H1 (cell line): Measurements from ENCODE around the gene TTLL5. TPM values are rescaled to one million over a fixed set of nuclear protein-coding genes. Genes with fewer than 3 reads are reported as not detected.

Source experiments
- CTCF ChIA-PET: fragments of 300-600 bp; sonication (Branson Sonifier 250); formaldehyde crosslinking; loops from one replicate; lab custom pipeline; 2021; ENCODE audit not compliant: partially characterized antibody; lab: Charles Lee
- POLR2A ChIA-PET: fragments of 300-600 bp; sonication (Branson Sonifier 250); formaldehyde crosslinking; loops from one replicate; lab custom pipeline; 2021; ENCODE audit warnings: inconsistent platforms; ENCODE audit not compliant: partially characterized antibody; lab: Charles Lee
- DNase-seq, 2 experiments: peaks; one replicate each; pipeline versions ENCODE4 v3.0.0 to v3.0.0-alpha.2; 2010 to 2022; ENCODE audit warnings: low spot score in 2 of 2, low read depth in 1 of 2, mixed read lengths in 1 of 2
- FAIRE-seq: peaks from 2 replicates; lab custom pipeline; 2011; peaks lifted over from hg19 to GRCh38; lab: Jason Lieb, UNC
- H2AFZ ChIP-seq: 2 replicates; pipeline ENCODE4 v1.8.1; 2012; ENCODE audit warnings: low read length, inconsistent platforms
- H2AK5ac ChIP-seq: 2 replicates; pipeline ENCODE4 v1.6.1; 2013; ENCODE audit warnings: low read depth, low read length
- H2BK120ac ChIP-seq: replicated peaks from 2 replicates; pipeline ENCODE3; 2013; ENCODE audit warnings: low read depth, low read length, inconsistent platforms
- H2BK12ac ChIP-seq: 2 replicates; pipeline ENCODE4 v1.6.1; 2013; ENCODE audit warnings: low read depth, low read length
- H2BK15ac ChIP-seq: 2 replicates; pipeline ENCODE4 v1.6.1; 2013; ENCODE audit warnings: low read length
- H2BK20ac ChIP-seq: 2 replicates; pipeline ENCODE4 v1.6.1; 2013; ENCODE audit warnings: low read length
- H2BK5ac ChIP-seq: 2 replicates; pipeline ENCODE4 v1.6.1; 2013; ENCODE audit warnings: low read depth, low read length
- H3K14ac ChIP-seq: 2 replicates; pipeline ENCODE4 v1.6.1; 2013; ENCODE audit warnings: inconsistent platforms; ENCODE audit not compliant: insufficient read length
- H3K18ac ChIP-seq: 2 replicates; pipeline ENCODE4 v1.6.1; 2013; ENCODE audit warnings: low read length; ENCODE audit errors: extremely low read depth
- H3K23ac ChIP-seq: 2 replicates; pipeline ENCODE4 v1.6.1; 2013; ENCODE audit warnings: inconsistent platforms; ENCODE audit not compliant: insufficient read length
- H3K23me2 ChIP-seq: 2 replicates; pipeline ENCODE4 v1.6.1; 2013; ENCODE audit warnings: low read depth, low read length
- H3K27ac ChIP-seq: 2 replicates; pipeline ENCODE4 v1.6.1; 2011; ENCODE audit warnings: low read depth, low read length, inconsistent platforms
- H3K27me3 ChIP-seq, 4 experiments: replicated peaks in 1 of 4; 1 replicate in 1 of 4; 2 replicates in 3 of 4; pipeline versions ENCODE4 v1.6.1 to v1.8.1; 2011 to 2013; ENCODE audit warnings: low read length in 3 of 4, mild to moderate bottlenecking in 3 of 4, inconsistent platforms in 2 of 4, mixed read lengths in 2 of 4, moderate library complexity in 1 of 4; ENCODE audit not compliant: control insufficient read depth in 3 of 4, insufficient read depth in 3 of 4; ENCODE audit errors: extremely low read depth in 1 of 4
- H3K36me3 ChIP-seq, 4 experiments: 2 replicates each; pipeline versions ENCODE4 v1.6.1 to v1.8.1; 2011 to 2013; ENCODE audit warnings: mild to moderate bottlenecking in 4 of 4, low read length in 3 of 4, moderate library complexity in 2 of 4, control low read depth in 1 of 4, inconsistent platforms in 1 of 4; ENCODE audit not compliant: insufficient read depth in 4 of 4, control insufficient read depth in 2 of 4
- H3K4ac ChIP-seq: replicated peaks from 2 replicates; pipeline ENCODE3; 2013; ENCODE audit warnings: low read length, low read depth, mixed read lengths, inconsistent platforms; ENCODE audit not compliant: insufficient read length
- H3K4me1 ChIP-seq, 4 experiments: replicated peaks in 1 of 4; 1 replicate in 1 of 4; 2 replicates in 3 of 4; pipeline versions ENCODE4 v1.6.1 to v1.8.1; 2011 to 2013; ENCODE audit warnings: low read length in 3 of 4, inconsistent platforms in 2 of 4, mixed read lengths in 1 of 4; ENCODE audit not compliant: insufficient read depth in 4 of 4, control insufficient read depth in 3 of 4
- H3K4me2 ChIP-seq, 2 experiments: 2 replicates each; pipeline versions ENCODE4 v1.6.1 to v1.8.1; 2011 to 2013; ENCODE audit warnings: low read depth in 2 of 2, low read length in 2 of 2, control low read depth in 1 of 2, inconsistent platforms in 1 of 2, mild to moderate bottlenecking in 1 of 2; ENCODE audit not compliant: insufficient read depth in 1 of 2
- H3K4me3 ChIP-seq, 4 experiments: fragments of 200-600, 300-600 bp in 1 of 4; sonication (generic), shearing (Covaris generic), sonication (Bioruptor Twin) in 1 of 4; 2 replicates each; pipeline versions ENCODE4 v1.5.1 to v1.8.1; 2011 to 2016; ENCODE audit warnings: low read length in 4 of 4, low read depth in 3 of 4, control low read depth in 2 of 4, inconsistent platforms in 2 of 4, mild to moderate bottlenecking in 2 of 4, mixed read lengths in 1 of 4, moderate library complexity in 1 of 4; ENCODE audit not compliant: insufficient read depth in 2 of 4; ENCODE audit errors: extremely low read depth in 1 of 4
- H3K56ac ChIP-seq: replicated peaks from 2 replicates; pipeline ENCODE3; 2013; ENCODE audit warnings: low read depth, mild to moderate bottlenecking, mixed read lengths, low read length, inconsistent platforms; ENCODE audit not compliant: insufficient read length
- H3K79me1 ChIP-seq: 2 replicates; pipeline ENCODE4 v1.6.1; 2013; ENCODE audit warnings: low read depth, low read length, control low read depth
- H3K79me2 ChIP-seq, 2 experiments: 2 replicates each; pipeline versions ENCODE4 v1.6.1 to v1.8.1; 2012 to 2013; ENCODE audit warnings: low read length in 2 of 2, mild to moderate bottlenecking in 2 of 2, inconsistent platforms in 1 of 2; ENCODE audit not compliant: insufficient read depth in 2 of 2, control insufficient read depth in 1 of 2
- H3K9ac ChIP-seq, 4 experiments: replicated peaks in 1 of 4; 1 replicate in 1 of 4; 2 replicates in 3 of 4; pipeline versions ENCODE4 v1.6.1 to v1.8.1; 2011 to 2013; ENCODE audit warnings: low read depth in 3 of 4, low read length in 3 of 4, control low read depth in 2 of 4, mild to moderate bottlenecking in 2 of 4, moderate library complexity in 2 of 4, inconsistent platforms in 1 of 4; ENCODE audit errors: extremely low read depth in 1 of 4
- H3K9me3 ChIP-seq, 2 experiments: 2 replicates each; pipeline versions ENCODE4 v1.6.1 to v1.8.1; 2012 to 2013; ENCODE audit warnings: mild to moderate bottlenecking in 2 of 2, moderate library complexity in 2 of 2, control low read depth in 1 of 2, inconsistent platforms in 1 of 2, low read depth in 1 of 2, low read length in 1 of 2, mixed read lengths in 1 of 2; ENCODE audit not compliant: insufficient read depth in 2 of 2
- H4K20me1 ChIP-seq, 2 experiments: replicated peaks in 1 of 2; 2 replicates each; pipeline versions ENCODE3 to v1.8.1; 2011 to 2013; ENCODE audit warnings: inconsistent platforms in 2 of 2, low read length in 2 of 2, mild to moderate bottlenecking in 1 of 2; ENCODE audit not compliant: insufficient read depth in 2 of 2, control insufficient read depth in 1 of 2
- H4K5ac ChIP-seq: 2 replicates; pipeline ENCODE4 v1.6.1; 2013; ENCODE audit warnings: low read length, low read depth, mixed read lengths, inconsistent platforms; ENCODE audit not compliant: insufficient read length
- H4K8ac ChIP-seq: 2 replicates; pipeline ENCODE4 v1.8.0; 2013; ENCODE audit warnings: mild to moderate bottlenecking, moderate library complexity, low read length, inconsistent platforms; ENCODE audit not compliant: insufficient read depth; ENCODE audit errors: extremely low read depth
- H4K91ac ChIP-seq: replicated peaks from 2 replicates; pipeline ENCODE3; 2013; ENCODE audit warnings: low read length, mixed read lengths, inconsistent platforms; ENCODE audit not compliant: insufficient read length
- CHD1 ChIP-seq: IDR thresholded peaks from 2 replicates; pipeline ENCODE4 v1.6.1; 2012; ENCODE audit warnings: low read depth, low read length, improper control_type of control experiment
- CTCF ChIP-seq, 3 experiments: IDR thresholded peaks; 1 replicate in 2 of 3; 2 replicates in 1 of 3; pipeline versions ENCODE4 v1.5.1 to v1.6.1; 2011; ENCODE audit warnings: low read length in 3 of 3, mild to moderate bottlenecking in 3 of 3, inconsistent platforms in 2 of 3, low read depth in 1 of 3, moderate library complexity in 1 of 3; ENCODE audit not compliant: insufficient read depth in 1 of 3; ENCODE audit errors: control extremely low read depth in 1 of 3
- EZH2 ChIP-seq: fragments of 200-600 bp; sonication (generic); IDR thresholded peaks from 2 replicates; pipeline ENCODE4 v1.7.1; 2012; ENCODE audit warnings: low read depth, mild to moderate bottlenecking, moderate library complexity, low read length, inconsistent platforms; ENCODE audit not compliant: severe bottlenecking
- JUND ChIP-seq: IDR thresholded peaks from 2 replicates; pipeline ENCODE4 v1.6.1; 2011; ENCODE audit warnings: mild to moderate bottlenecking, improper control_type of control experiment, low read length
- SAP30 ChIP-seq: fragments of 300-600 bp; sonication (generic); IDR thresholded peaks from 2 replicates; pipeline ENCODE4 v1.7.1; 2012; ENCODE audit warnings: low read length, moderate library complexity, mild to moderate bottlenecking, inconsistent platforms; ENCODE audit not compliant: insufficient read depth, insufficient replicate concordance
- SP2 ChIP-seq: IDR thresholded peaks from 2 replicates; pipeline ENCODE4 v1.6.1; 2012; ENCODE audit warnings: mild to moderate bottlenecking, low read length, inconsistent platforms
- SRF ChIP-seq: IDR thresholded peaks from 2 replicates; pipeline ENCODE4 v1.6.1; 2011; ENCODE audit warnings: mild to moderate bottlenecking, low read depth, low read length, moderate library complexity
- TAF7 ChIP-seq: optimal IDR thresholded peaks from 2 replicates; pipeline ENCODE3; 2011; ENCODE audit warnings: low read depth, mild to moderate bottlenecking, inconsistent platforms, low read length, moderate library complexity, borderline replicate concordance
- WGBS, 2 experiments: shearing (Covaris generic) in 1 of 2; methylation state at CpG; one replicate each; pipeline versions ENCODE4 v1.1.6 to v1.1.7; 2013 to 2015; ENCODE audit warnings: low lambda C conversion rate in 2 of 2, mixed read lengths in 2 of 2, inconsistent platforms in 1 of 2, low coverage in 1 of 2, missing lambda C conversion rate in 1 of 2; ENCODE audit not compliant: insufficient replicate concordance in 2 of 2, insufficient coverage in 1 of 2, insufficient read length in 1 of 2; ENCODE audit errors: extremely low coverage in 1 of 2, missing lambda C conversion rate in 1 of 2; 5-methylcytosine and 5-hydroxymethylcytosine counted together
- polyA plus RNA-seq, 7 experiments: library from polyadenylated mRNA; depleted of rRNA in 3 of 7; stranded (reverse) in 5 of 7; unstranded in 2 of 7; fragments of >200 nt in 5 of 7; fragments of 200-250 nt in 2 of 7; gene quantifications; 1 replicate in 5 of 7; 2 replicates in 1 of 7; 4 replicates in 1 of 7; pipeline versions ENCODE4 v1.2.1 to v1.2.3, GENCODE V29; 2011 to 2013; ENCODE audit warnings: missing spikeins in 2 of 7, mixed read lengths in 2 of 7
- total RNA-seq: library from RNA; stranded (reverse); fragmentation: NEBNext Ultra II Directional; extraction: Animal tissue kit (Norgen Biotek cat#: 25700); gene quantifications from 2 replicates; pipeline ENCODE4 v1.2.1, GENCODE V29; 2021

The TTLL5 gene
- total and polyA plus RNA-seq, 2 of the 8 experiments (the other 6 are each of a cell fraction or from before 2014, with no cell fraction given), result 16.1 to 45.9 TPM

DNA sequence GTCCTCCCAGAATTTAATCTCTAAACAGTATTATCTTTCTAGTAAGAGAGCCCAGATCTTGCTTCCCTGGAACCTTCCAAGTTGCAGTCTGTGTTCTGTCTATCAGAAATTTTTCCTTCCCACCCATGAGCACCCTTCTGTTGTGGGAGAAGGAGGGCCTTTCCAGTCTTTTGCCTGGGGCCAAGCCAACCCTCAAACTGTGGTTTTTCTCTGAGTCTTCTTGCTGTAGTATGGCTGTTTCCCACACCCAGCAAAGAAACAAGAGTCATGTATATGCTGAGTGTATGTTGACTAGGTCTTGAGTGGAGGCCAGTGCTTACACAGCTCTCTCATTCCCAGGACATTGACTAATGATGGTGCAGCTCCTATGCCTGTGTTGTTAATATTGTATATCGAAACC, 216.2 kb downstream of the TTLL5 start:
- H2BK120ac ChIP-seq, result no peak overlapping the region
- WGBS, 2 experiments, result 90% methylated on average over 1 of the region's 1 CpG; no CpG with 5 or more reads in 1 of the 2 experiments
- H2BK5ac ChIP-seq, result no peak overlapping the region
- no peak overlapping the region for H3K56ac ChIP-seq
- POLR2A ChIA-PET, result no interaction called here
- H3K9ac ChIP-seq, result no peak overlapping the region
- no peak overlapping the region for H2BK12ac ChIP-seq
- H3K4me3 ChIP-seq, result no peak overlapping the region
- H3K23me2 ChIP-seq, result no peaks in the 10 kb centered on the region
- no peaks in the 10 kb centered on the region for H3K79me1 ChIP-seq
- CTCF ChIA-PET, result interaction anchor here (1.3 to 2.4 kb wide), 3 partner anchors 19 to 83 kb away, joined by 3 to 7 read pairs (median 6); no protein-coding TSS in a partner anchor
- no peaks in the 10 kb centered on the region for H4K20me1 ChIP-seq
- H3K27ac ChIP-seq, result no peak overlapping the region
- no peaks in the 10 kb centered on the region for H3K4me1 ChIP-seq
- H2BK15ac ChIP-seq, result no peak overlapping the region
- H3K9me3 ChIP-seq, result no peaks in the 10 kb centered on the region
- H3K27me3 ChIP-seq, result no peaks in the 10 kb centered on the region
- FAIRE-seq (no peak), DNase-seq (no peak)
- H3K4me2 ChIP-seq, result no peak overlapping the region
- no peak for TF ChIP-seq SP2
- no peak for TF ChIP-seq EZH2
- TF ChIP-seq JUND, result no peak
- no peak for TF ChIP-seq CHD1
- TF ChIP-seq CTCF (IDR thresholded peaks at IDR 0.05; ENCODE audit: control extremely low read depth in 1 of 3, insufficient read depth in 1 of 3, low read depth in 1 of 3, low read length in 3 of 3), result no peak
- no peak for TF ChIP-seq SAP30
- TF ChIP-seq TAF7, result no peak
- no peak for TF ChIP-seq SRF
- no peak overlapping the region for H2BK20ac ChIP-seq
- H2AK5ac ChIP-seq, result no peak overlapping the region
- H3K18ac ChIP-seq, result no peak overlapping the region
- H3K23ac ChIP-seq, result no peak overlapping the region
- no peak overlapping the region for H4K8ac ChIP-seq
- H3K36me3 ChIP-seq, result peaks cover 0 to 2% (median 0%) of the 10 kb centered on the region in 4 experiments; a peak in 1 of 8 replicates
- H4K91ac ChIP-seq, result no peak overlapping the region
- H3K14ac ChIP-seq, result no peak overlapping the region
- H4K5ac ChIP-seq, result no peak overlapping the region
- no peaks in the 10 kb centered on the region for H3K79me2 ChIP-seq
- H2AFZ ChIP-seq, result no peak overlapping the region
- no peak overlapping the region for H3K4ac ChIP-seq
